ENCODE measurements around the gene IDNK. TPM values are rescaled to one million over a fixed set of nuclear protein-coding genes. Genes with fewer than 3 reads are reported as not detected.

Gene IDNK
- total and polyA plus RNA-seq, 10 of the 15 experiments (the other 5 are each of a cell fraction or from before 2014, with no cell fraction given): 7.0 to 19.1 (median 10.6) TPM

DNA sequence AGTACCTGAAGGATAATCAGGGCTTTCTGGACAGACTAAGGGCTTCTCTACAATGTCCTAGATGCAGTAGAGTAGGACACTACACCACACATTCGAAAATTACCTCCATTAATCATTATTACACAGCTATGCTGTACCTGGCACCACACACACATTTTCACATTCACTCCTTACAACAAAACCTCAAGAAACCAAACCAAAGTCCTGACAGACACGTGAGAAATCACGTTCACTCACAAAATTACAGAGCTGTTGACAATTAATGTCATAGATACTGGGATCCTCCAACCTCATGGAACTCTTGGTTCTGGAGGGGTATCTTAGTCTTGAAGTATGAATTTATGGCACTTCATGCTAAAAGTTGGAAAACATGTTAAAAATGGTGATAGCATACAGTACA is 68.5 kb downstream of the IDNK start:
- Histone ChIP-seq H3K9me3 (replicated peaks; ENCODE audit: control insufficient read depth, insufficient read depth, low read length) (no peaks in the 10 kb centered on the region), H3K79me2 (ENCODE audit: control insufficient read depth, insufficient read depth, low read length) (peaks cover 96% of the 10 kb centered on the region), H4K20me1 (ENCODE audit: control insufficient read depth, insufficient read depth) (no peaks in the 10 kb centered on the region; the same call in 1 of the 2 replicates), H2AFZ (ENCODE audit: control insufficient read depth, low read depth, low read length) (no peak overlapping the region), H3K36me3 (ENCODE audit: control insufficient read depth in 2 of 2, insufficient read depth in 2 of 2, low read length in 1 of 2) (no peaks in the 10 kb centered on the region; a peak in 1 of 4 replicates), H3K4me1 (ENCODE audit: control insufficient read depth, insufficient read depth, low read length) (peaks cover 21% of the 10 kb centered on the region), H3K9ac (ENCODE audit: control insufficient read depth, insufficient read depth, low read length) (no peak overlapping the region), H3K4me3 (no peak overlapping the region), H3K27ac (ENCODE audit: control insufficient read depth, insufficient read depth) (no peak overlapping the region), H3K4me2 (ENCODE audit: control insufficient read depth, insufficient read depth) (no peak overlapping the region), H3K27me3 (replicated peaks in 1 of 2; ENCODE audit: control insufficient read depth in 2 of 2, insufficient read depth in 2 of 2, low read length in 1 of 2) (no peaks in the 10 kb centered on the region)
- ChIA-PET CTCF (interaction anchor here (0.6 to 3.1 kb wide), 5 partner anchors 9 to 70 kb away, joined by 3 to 16 read pairs (median 3); partner anchors contain the start of gene UBQLN1), SMC1A (ENCODE audit: uncharacterized antibody, unreplicated experiment) (interaction anchor here (0.8 to 2.5 kb wide), 5 partner anchors 10 to 17 kb away, joined by 3 to 8 read pairs (median 4); partner anchors contain the start of gene UBQLN1), POLR2A (no interaction called here), RAD21 (ENCODE audit: unreplicated experiment) (no interaction called here)
- no peak for DNase-seq (ENCODE audit: low read depth, low spot score)
- intact Hi-C loops (cut with micrococcal nuclease; ENCODE audit: unreplicated experiment): loop anchor here (5.0 kb wide), 1 partner anchor 179 kb away; no protein-coding TSS in a partner anchor
- ATAC-seq: peak; percentile 40
- no TSS peak for BruUV-seq (replicated peaks)
- WGBS (ENCODE audit: insufficient coverage, insufficient replicate concordance, low lambda C conversion rate, missing lambda C conversion rate): 26% methylated on average over 3 of the region's 3 CpGs
- TF ChIP-seq HDGF (IDR thresholded peaks at IDR 0.05) (no peak), ZNF384 (IDR thresholded peaks at IDR 0.05; ENCODE audit: borderline replicate concordance, low read depth, low read length) (no peak), BHLHE40 (IDR thresholded peaks at IDR 0.05; ENCODE audit: borderline replicate concordance in 1 of 2, low read depth in 2 of 2, low read length in 1 of 2) (peak; percentile 72 to 75), CEBPB (IDR thresholded peaks at IDR 0.05; ENCODE audit: borderline replicate concordance in 1 of 2, low read depth in 2 of 2, low read length in 2 of 2) (no peak), RUNX3 (IDR thresholded peaks at IDR 0.05; ENCODE audit: low read length) (peak; percentile 18; the same call in 1 of the 2 replicates), JUND (IDR thresholded peaks at IDR 0.05; ENCODE audit: low read depth, low read length) (no peak), MEF2B (IDR thresholded peaks at IDR 0.05; ENCODE audit: partially characterized antibody, poor library complexity, severe bottlenecking) (no peak), NFYA (IDR thresholded peaks at IDR 0.05; ENCODE audit: borderline replicate concordance, low read depth, low read length) (no peak)
- TF ChIP-seq, protein P1, sequence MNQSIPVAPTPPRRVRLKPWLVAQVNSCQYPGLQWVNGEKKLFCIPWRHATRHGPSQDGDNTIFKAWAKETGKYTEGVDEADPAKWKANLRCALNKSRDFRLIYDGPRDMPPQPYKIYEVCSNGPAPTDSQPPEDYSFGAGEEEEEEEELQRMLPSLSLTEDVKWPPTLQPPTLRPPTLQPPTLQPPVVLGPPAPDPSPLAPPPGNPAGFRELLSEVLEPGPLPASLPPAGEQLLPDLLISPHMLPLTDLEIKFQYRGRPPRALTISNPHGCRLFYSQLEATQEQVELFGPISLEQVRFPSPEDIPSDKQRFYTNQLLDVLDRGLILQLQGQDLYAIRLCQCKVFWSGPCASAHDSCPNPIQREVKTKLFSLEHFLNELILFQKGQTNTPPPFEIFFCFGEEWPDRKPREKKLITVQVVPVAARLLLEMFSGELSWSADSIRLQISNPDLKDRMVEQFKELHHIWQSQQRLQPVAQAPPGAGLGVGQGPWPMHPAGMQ (IDR thresholded peaks at IDR 0.05; ENCODE audit: borderline replicate concordance): no peak
- TF ChIP-seq, protein P2, sequence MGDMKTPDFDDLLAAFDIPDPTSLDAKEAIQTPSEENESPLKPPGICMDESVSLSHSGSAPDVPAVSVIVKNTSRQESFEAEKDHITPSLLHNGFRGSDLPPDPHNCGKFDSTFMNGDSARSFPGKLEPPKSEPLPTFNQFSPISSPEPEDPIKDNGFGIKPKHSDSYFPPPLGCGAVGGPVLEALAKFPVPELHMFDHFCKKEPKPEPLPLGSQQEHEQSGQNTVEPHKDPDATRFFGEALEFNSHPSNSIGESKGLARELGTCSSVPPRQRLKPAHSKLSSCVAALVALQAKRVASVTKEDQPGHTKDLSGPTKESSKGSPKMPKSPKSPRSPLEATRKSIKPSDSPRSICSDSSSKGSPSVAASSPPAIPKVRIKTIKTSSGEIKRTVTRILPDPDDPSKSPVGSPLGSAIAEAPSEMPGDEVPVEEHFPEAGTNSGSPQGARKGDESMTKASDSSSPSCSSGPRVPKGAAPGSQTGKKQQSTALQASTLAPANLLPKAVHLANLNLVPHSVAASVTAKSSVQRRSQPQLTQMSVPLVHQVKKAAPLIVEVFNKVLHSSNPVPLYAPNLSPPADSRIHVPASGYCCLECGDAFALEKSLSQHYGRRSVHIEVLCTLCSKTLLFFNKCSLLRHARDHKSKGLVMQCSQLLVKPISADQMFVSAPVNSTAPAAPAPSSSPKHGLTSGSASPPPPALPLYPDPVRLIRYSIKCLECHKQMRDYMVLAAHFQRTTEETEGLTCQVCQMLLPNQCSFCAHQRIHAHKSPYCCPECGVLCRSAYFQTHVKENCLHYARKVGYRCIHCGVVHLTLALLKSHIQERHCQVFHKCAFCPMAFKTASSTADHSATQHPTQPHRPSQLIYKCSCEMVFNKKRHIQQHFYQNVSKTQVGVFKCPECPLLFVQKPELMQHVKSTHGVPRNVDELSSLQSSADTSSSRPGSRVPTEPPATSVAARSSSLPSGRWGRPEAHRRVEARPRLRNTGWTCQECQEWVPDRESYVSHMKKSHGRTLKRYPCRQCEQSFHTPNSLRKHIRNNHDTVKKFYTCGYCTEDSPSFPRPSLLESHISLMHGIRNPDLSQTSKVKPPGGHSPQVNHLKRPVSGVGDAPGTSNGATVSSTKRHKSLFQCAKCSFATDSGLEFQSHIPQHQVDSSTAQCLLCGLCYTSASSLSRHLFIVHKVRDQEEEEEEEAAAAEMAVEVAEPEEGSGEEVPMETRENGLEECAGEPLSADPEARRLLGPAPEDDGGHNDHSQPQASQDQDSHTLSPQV (IDR thresholded peaks at IDR 0.05): no peak
- TF ChIP-seq, protein P3, sequence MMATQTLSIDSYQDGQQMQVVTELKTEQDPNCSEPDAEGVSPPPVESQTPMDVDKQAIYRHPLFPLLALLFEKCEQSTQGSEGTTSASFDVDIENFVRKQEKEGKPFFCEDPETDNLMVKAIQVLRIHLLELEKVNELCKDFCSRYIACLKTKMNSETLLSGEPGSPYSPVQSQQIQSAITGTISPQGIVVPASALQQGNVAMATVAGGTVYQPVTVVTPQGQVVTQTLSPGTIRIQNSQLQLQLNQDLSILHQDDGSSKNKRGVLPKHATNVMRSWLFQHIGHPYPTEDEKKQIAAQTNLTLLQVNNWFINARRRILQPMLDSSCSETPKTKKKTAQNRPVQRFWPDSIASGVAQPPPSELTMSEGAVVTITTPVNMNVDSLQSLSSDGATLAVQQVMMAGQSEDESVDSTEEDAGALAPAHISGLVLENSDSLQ (IDR thresholded peaks at IDR 0.05): peak; percentile 40; the same call in 1 of the 2 replicates
- FAIRE-seq: no peak
- in situ Hi-C loops (cut with MboI): no loop called here
